GM18517 (cell line): ENCODE measurements around the gene SH3BP2.

Experiments
- ATAC-seq: cut with Tn5 transposase; IDR thresholded peaks from one replicate; pipeline ENCODE4 v1.9.1; 2021; ENCODE audit warnings: mild to moderate bottlenecking, moderate library complexity; ENCODE audit not compliant: unreplicated experiment

The SH3BP2 gene

GRCh38 chr4:2790583-2791517 is 2.0 kb upstream of the SH3BP2 start:
- ATAC-seq, result no peak

DNA sequence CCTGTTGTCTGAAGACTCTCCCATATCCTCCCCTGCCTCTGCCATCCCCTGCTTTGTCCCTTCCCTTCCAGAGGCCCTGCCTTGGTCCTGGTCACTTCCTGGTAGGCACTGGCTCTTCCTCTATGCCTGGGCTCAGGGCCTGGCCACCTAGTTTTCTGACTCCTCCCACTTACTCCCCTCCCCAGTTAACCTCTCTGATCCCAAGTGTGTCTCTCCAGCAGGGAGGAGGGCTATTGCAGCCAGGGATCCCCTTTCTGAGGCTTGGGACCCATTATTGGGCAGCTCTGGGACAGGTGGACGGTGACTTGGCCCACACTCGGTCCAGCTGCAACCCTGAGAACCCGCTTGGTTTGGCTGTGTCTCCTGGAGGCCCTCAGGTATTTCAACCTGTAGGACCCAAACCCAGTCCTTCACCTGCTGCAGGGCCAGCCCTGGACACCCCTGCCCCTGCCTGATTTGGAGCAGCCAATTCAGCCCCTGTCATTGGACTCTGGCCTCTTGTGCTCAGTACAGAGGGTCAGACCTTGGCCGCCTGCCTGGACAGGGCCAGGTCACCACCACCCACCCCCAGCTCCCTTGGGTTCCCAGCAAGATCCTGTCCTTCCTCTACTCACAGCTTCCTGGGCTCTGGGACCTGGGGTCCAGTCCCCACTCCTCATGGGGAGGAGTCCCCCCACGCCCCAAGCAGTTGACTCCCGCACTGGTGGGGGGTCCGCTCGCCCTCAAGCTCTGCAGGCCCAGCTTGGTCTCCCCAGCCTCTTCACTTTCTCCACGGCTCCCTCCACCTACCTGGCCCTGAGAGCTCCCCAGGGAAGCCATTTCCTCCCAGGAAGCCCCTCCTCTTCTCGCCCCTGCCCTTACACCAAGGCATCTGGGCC is 1.1 kb upstream of the SH3BP2 start:
- no peak for ATAC-seq

DNA sequence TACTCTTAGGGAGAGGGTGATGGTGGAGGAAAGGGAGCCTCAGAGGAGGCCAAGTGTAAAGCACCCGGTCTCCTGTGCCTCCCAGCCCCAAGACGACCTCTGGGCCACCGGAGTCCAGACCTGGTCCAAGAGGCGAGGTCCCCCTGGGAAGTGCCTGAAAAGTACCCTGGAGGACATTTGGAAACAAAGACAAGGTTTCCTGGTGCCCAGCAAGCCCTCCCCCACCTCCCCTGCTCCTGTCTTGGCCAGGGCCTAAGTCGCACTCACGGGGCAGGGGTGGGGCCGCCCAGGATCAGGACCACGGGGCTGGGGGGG is 532 bp upstream of the SH3BP2 start:
- ATAC-seq, result no peak

GRCh38 chr4:2793586-2794485 is 951 bp downstream of the SH3BP2 start:
- no peak for ATAC-seq

- ATAC-seq, result no peak
Measured at GRCh38 chr4:2794486-2795299, 1.8 kb downstream of the SH3BP2 start.

DNA sequence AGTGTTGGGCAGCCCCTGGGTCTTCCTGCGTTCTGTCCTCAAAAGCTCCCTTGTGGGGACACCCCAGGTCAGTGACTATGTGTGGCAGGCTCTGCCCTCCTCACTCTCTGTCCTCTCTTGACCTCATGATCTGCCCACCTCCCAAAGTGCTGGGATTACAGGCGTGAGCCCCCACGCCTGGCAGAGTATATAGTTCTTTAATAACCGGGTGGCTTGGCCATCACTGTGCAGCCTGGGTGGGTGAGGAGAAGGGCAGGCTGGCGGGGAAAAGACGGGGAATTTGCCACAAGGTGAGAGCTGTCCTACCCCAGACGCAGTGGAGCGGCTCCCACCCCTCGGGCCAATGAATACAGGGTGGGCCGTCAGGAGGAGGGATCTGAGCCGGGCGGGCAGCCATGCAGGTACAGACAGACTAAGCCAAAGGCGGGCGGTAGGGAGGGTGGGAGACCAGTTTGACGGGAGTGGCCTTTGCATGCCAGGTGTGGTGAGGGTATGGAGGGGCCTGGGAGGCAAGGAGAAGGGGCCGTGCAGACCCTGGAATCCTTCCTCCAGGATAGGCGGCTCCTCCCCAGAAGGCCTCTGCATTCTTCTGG is 2.5 kb downstream of the SH3BP2 start:
- no peak for ATAC-seq

DNA sequence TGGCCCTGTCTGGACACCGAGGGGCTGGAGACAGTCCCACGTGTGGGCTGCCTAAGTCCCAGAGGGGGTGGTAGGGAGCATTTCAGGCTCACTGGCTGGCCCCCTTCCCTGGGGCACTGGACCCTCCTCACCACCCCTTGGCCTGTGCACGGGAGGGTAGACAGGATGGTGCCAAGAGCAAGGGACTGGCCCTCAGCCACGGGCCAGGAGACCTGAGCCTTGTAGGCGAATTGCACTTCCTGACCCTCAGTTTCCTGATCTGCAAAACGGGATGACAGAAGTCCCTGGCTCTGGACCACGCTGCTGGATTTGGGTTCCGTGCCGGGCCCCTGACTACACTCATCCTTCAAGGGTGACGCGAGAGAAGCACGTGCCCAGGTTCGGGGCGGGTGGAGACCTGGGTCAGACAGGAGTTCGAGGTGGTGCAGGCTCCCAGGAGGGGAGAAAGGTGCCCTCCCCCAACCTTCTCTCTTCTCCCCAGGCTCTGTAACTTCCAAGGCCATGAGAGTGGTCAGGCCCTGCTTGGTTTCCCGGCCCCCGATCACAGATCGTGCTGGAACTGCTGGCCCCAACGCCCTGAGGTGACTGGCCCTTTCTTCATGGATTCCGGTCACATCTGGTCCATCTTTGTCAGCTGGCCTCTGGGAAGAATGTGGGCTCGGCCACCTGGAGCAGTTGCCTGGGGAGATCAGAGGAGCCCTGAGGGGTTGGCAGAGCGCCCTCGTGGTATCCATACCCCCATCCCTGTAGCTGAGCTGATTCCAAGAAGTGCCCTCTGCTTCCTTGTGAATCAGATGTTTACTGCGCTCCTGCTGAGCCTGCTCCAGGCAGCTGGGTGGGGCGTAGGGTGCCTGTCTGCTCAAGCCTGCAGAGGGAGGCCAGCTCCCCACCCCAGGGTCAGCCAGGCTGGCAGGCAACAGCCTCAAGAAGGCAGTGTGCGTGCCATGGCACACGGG is 3.3 kb downstream of the SH3BP2 start:
- no peak for ATAC-seq

DNA sequence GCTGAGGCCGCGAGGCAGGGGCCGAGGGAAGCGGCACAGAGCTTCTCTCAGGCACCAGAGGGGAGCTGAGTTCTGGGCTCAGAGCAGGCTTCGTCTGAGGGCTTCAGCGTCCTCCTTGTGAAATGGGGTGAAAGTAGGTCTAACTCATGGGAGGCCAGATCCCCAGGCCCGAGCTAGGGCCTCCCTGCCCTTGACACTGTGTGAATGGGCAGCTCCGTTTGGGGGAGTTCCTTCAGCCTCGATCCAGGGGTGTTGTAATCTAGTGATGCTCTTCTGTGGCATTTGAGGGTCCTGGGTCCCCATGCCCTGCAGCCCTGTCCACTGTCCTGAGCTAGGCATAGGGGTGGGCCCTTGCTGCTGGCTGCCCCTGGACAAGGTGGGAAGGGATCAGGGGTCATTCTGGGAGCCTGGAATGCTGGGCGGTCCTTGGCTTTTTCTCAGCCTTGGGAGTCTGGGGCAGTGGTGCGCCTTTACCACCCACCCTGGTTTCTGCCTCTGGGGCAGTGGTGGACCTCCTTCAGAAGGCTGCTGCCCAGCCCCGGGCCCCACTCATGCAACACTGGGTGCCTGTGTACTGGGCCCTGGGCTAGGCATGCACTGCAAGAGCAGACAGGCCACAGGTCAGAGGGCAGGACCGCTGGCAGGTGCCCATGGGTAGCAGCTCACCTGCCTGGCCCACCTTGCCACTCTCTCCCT is 4.1 kb downstream of the SH3BP2 start:
- ATAC-seq, result no peak

- ATAC-seq, result no peak
Measured at GRCh38 chr4:2797545-2798305, 4.8 kb downstream of the SH3BP2 start.

DNA sequence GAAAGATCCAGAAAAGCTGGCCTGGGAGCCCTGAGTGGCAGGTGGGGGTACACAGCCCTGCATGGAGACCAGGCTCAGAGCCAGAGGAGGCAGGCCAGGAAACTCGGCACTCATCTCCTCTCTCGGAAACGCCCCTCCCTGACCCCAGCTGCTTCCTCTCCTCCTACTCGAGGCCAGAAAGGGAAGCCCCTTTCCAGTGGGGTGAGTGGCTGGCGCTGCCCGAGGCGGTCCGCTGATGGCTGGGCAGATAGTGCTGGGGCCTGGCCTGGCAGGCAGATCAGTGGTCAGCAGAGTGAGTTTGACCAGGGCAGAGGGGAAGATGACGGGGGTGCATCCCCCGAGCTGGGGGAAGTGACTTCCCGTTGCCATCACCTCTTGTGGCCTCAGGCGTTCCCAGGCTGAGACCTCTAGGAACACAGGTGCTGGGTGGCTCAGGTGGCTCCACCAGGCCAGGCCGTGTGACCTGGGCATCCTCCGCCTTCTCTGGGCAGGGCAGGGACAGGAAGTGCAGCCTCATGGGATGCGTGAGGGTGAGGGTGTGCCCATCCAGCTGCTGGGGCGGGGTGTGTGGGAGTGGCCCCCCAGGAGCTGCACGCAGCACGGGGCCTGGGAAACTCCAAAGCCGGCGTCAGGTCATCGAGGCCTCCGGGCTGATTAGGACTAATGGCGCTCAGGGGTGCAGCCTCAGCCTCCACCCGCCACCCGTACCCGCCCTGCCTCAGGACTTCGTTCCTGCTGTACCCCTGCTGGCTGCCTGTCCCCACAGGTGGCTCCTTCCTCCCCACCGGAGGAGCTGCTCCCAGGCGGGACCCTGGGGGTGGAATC is 5.7 kb downstream of the SH3BP2 start:
- ATAC-seq, result no peak

DNA sequence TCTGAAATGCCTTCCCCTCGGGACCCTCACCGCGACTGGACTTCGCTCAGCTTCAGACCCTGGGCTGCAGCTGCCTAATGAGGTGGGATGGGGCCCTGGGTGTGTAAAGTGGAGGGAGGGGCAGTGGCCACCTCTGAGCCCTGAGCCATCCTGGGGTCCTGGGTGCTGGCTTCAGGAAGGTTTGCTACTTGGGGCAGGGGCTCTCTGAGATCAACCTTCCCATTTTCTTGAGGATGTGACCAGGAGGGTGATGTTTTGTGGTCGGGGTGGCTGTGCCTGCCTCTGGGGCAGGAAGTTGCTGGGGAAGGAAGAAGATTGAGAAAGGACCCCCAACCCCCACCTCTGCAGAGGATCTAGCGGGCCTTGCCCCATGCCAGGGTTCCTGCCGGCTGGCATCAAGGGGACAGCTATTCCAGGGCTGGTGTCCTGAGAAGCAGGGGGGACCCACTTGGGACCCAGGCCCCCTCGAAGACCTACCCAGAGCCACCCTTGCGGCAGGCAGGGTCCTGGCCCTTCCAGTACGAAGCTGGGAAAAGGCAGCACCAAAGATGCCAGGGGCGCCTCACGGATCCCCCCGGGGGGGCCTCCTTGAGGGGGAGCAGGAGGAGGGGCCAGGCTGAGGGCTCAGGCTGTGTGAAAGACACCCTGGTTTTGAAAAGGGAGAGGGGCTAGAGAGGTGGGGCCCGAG is 6.5 kb downstream of the SH3BP2 start:
- ATAC-seq, result no peak

GRCh38 chr4:2799971-2800690 is 7.2 kb downstream of the SH3BP2 start:
- no peak for ATAC-seq

DNA sequence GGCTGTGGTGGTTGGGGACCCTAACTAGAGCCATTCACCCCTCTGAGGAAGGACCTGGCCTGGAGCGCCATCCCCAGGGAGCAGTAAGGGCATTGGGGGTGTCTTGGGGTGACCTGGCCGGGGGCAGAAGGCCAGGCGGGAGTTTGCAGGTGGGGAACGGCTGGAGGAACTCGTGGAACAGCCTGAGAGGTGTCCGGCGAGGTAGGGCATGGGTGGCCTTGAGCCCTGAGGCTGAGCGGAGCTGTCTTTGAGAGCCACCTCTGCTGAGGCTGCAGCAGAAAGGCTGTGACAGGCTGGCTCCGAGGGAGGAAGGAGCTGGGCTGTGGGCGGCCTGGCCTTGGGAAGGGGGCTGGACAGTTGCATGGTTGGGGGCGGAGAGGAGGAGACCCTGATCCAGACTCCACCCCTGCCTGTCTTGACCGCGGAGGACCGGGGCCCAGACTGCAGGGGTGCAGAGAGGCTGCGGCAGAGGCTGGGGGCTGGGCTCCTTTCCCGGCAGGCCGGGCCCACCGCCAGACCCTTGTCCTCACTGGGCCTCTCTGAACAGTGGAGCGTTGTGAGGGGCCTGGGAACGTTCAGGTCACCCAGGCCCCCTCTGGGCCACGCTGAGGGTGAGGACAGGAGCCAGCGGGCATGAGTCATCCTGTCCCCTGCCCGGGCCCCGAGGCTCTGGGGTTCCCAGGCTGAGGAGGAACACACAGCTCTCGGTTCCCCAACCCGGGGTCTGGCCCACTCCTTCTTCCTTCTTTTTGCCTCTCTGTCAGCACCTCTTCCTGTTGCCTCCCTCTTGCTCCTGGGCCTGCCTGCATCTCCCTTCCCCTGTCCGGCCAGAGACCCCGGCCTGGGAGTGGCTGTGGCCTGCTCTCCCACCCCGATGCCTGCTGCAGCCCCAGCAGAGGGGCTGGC is 8.1 kb downstream of the SH3BP2 start:
- ATAC-seq, result no peak
